T-helper 17 cell (primary cell): ENCODE data around the gene LSM6. TPM values are rescaled to one million over a fixed set of nuclear protein-coding genes. Genes with fewer than 3 reads are reported as not detected.
A peak's percentile ranks its signal among the peaks of the same experiment; 100 is the strongest.

ENCODE experiments used
- ATAC-seq: fragments of 150-1000 bp; cut with Tn5 transposase; 2 replicates; pipeline ENCODE4 v1.10.0; 2021; ENCODE audit warnings: mild to moderate bottlenecking, moderate library complexity
- DNase-seq, 3 donors: peaks; one replicate each; pipeline versions ENCODE4 v3.0.0 to v3.0.0-alpha.2; 2020 to 2021
- H3K9me3 ChIP-seq: one replicate; pipeline ENCODE4 v1.7.0; 2013; ENCODE audit warnings: low read length, mild to moderate bottlenecking; ENCODE audit not compliant: control insufficient read depth, poor library complexity, severe bottlenecking
- H3K27ac Mint-ChIP-seq: one replicate; pipeline ENCODE4 v1.8.0; 2022; ENCODE audit warnings: mild to moderate bottlenecking, moderate library complexity, mixed read lengths
- H3K27me3 Mint-ChIP-seq: one replicate; pipeline ENCODE4 v1.8.0; 2022; ENCODE audit warnings: mixed read lengths
- H3K36me3 Mint-ChIP-seq: one replicate; pipeline ENCODE4 v1.8.0; 2022; ENCODE audit warnings: low read depth, mixed read lengths
- H3K4me1 Mint-ChIP-seq: one replicate; pipeline ENCODE4 v1.8.0; 2022; ENCODE audit warnings: mild to moderate bottlenecking, mixed read lengths
- H3K4me3 Mint-ChIP-seq: one replicate; pipeline ENCODE4 v1.8.0; 2022; ENCODE audit warnings: mild to moderate bottlenecking, moderate library complexity, mixed read lengths
- total RNA-seq, 4 donors: library from RNA in 2 of 4; stranded (reverse) in 2 of 4; gene quantifications; one replicate each; pipeline ENCODE4 v1.2.3 and lab custom pipeline; 2022 to 2026

The LSM6 gene
- total RNA-seq = 10 to 100 TPM; 20.2 to 21.3 TPM
- total RNA-seq (lab: John Stamatoyannopoulos, UW) = 14.0 to 38.2 reads per million in 2 donors

DNA sequence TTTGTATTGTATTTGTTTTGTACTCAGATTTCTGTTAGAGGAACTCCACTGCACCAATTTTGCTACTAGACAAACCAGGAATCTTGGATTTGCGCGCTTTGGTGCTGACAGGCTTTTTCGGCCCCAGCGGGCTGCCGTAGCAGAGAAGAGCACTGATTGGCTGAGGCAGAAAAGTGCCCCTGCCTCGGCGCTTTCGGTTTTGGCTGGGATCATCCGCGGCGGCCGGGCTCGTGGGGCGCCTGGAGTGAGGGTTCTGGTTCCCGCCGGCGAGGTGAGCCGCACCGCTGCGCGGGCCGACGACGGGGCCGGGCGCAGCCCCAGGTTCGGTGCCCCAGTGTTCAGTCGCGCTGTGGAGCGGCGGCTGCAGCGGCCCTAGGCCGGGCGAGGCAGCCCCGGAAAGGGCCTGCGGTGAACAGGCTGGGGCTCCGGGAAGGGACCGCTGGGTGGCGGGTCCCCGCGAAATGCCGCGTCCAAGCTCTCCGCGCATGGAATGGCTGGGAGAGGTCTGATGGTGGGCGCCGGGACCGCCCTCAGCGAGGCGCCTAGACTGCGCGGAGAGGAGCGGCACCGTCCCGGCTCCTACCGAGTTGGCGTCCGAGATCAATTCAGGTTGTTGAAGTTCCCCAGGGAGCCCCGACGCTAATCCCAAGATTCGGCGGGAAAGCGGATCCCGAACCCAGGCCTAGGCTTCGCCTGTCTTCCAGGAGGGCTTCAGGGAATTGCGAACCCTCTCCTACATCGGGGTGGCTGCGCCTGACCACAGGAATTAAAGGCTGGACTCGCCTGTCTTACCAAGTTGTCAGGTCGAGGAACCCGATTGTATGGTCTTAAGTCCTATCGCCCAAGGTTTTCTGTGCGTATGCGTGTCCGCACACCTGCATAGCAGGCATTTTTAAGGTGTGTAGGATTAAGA, at the start of gene LSM6:
LSM6 (plus strand) TSS at position 178 of the 913 bp plus-strand sequence. CDS start 7,204 bp downstream, outside the sequence.
- Mint-ChIP-seq H3K27ac (peak within 1 kb of the TSS; percentile 91), H3K36me3 (no peaks in the 10 kb centered on the region), H3K27me3 (no peaks in the 10 kb centered on the region), H3K4me1 (peaks cover 34% of the 10 kb centered on the region), H3K4me3 (peak within 1 kb of the TSS; percentile 88)
- ATAC-seq = peak; percentile 92
- DNase-seq = peak; percentile 65 to 69 (median 67)
- H3K9me3 ChIP-seq = no peaks in the 10 kb centered on the region

DNA sequence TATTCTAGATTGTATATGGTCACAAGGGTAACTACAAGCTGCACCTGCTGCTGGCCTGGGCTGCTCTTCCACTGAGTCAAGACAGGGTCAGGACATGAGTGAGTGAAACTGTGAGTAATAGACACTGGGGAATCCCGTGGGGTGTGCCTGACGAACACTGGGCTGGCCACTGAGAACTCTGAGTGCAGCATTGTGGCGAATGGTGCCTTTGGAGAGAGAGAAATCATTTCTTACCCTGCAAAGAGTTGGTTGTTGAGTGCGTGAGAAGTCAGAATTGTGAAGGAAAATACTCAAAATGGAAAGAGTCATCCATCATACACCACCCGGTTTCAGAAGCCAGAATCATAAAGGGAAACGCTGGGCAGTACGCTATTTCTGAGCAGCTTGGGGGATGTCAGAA, 43.1 kb upstream of the LSM6 start:
- Mint-ChIP-seq H3K4me3 (no peak overlapping the region), H3K4me1 (no peaks in the 10 kb centered on the region), H3K27ac (no peak overlapping the region), H3K27me3 (peaks cover 50% of the 10 kb centered on the region), H3K36me3 (no peaks in the 10 kb centered on the region)
- H3K9me3 ChIP-seq = no peaks in the 10 kb centered on the region
- DNase-seq = no peak
- ATAC-seq = no peak

DNA sequence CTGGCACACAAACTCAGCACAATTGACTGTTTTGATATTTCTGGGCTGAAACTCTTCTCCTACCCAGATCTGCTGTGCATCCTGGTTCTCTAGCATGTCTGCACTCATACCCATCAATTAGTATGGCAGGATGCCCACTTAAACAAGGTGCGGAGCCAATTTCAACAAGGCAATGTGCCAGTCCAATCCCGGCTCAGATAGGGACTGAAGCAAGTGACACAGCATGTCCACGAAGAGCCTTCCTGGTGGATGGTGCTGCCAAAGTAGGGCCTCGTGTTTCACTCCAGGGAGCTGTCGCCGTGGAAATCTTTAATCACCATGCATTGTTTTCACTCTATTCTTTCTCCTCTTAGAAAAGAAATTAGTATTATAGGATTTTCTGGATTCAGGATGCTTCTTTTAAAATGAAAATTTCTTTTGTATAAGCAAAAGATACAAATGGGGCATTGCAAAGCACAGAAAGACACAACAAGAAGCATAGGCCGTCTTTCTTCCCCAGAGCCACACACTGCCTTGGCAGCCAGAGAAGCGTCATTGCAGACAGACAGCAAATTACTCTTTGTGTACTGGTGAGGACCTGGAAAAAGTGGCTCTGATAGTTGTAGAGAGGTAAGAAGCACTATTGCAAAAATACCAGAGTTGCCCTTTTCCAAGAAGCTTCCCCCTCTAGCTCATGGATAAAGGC, 40.6 kb upstream of the LSM6 start:
- Mint-ChIP-seq H3K27ac (no peak overlapping the region), H3K27me3 (peaks cover 67% of the 10 kb centered on the region), H3K36me3 (peaks cover 2% of the 10 kb centered on the region), H3K4me3 (no peak overlapping the region), H3K4me1 (peaks cover 2% of the 10 kb centered on the region)
- H3K9me3 ChIP-seq = no peaks in the 10 kb centered on the region
- DNase-seq (no peak), ATAC-seq (no peak)

DNA sequence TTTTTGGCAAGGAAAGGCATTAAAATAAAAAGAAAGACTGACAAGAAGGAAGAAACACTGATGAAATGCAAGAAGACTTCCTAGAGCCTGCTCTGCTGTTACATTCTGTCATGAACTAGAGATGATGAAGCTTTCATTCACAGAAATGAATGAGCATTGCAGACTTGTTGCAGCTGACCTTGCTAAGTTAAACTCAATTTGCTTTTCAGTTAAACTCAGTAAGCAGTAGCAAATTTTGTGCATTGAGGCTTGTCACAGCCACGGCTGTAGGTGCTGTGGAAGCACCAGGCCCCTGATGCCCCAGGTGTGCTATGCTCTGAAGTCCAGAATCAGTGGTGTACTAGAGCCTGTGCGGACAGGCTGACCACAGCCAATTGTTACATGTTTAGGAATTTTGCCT, 39.6 kb upstream of the LSM6 start:
- no peak for ATAC-seq
- Mint-ChIP-seq H3K27me3 (peaks cover 58% of the 10 kb centered on the region), H3K27ac (no peak overlapping the region), H3K4me3 (no peak overlapping the region), H3K4me1 (peaks cover 2% of the 10 kb centered on the region), H3K36me3 (peaks cover 2% of the 10 kb centered on the region)
- DNase-seq = no peak
- H3K9me3 ChIP-seq = no peaks in the 10 kb centered on the region

DNA sequence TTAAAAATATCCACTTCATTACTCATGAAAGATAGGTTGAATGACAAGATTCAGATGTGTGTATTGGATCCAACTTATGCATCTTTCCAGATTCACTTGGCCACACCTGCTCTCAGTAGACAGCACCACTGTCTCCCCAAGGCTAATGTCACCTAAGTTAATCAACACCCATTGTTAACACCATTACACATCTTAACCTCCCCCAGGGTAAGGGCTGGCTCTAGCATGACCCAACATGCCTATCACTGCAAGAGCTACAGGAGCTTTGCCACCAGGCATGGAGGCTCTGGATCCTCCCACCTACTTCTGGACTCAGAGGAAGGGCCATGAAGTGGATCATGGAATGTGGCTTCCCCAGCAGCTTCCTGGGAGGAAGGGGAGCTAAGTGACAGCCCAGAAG, 32.8 kb upstream of the LSM6 start:
- Mint-ChIP-seq H3K27ac (no peak overlapping the region), H3K27me3 (peaks cover 24% of the 10 kb centered on the region), H3K4me3 (no peak overlapping the region), H3K4me1 (peaks cover 2% of the 10 kb centered on the region), H3K36me3 (peaks cover 2% of the 10 kb centered on the region)
- no peaks in the 10 kb centered on the region for H3K9me3 ChIP-seq
- ATAC-seq = no peak
- no peak for DNase-seq

DNA sequence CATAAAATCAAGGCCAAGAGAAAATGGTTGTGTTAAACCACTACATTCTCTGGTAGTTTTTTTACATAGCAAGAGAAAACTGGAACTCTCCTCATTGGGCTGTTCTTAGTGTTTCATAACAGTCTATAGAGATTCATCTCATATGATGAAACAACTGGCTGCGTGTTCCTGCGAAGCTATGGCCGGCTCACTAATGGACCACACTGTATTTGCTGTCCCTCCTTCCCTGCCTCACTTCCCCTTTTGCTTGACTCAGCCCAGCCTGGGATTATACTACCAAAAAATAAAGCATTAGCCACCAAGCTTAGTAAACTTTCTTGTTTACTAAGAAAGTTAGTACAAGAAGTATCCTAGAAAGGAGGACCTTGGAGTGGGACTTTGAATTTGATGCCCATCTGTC, 31.6 kb upstream of the LSM6 start:
- ATAC-seq = peak; percentile 20
- DNase-seq = no peak
- H3K27ac Mint-ChIP-seq = no peak overlapping the region
- no peak overlapping the region for H3K4me3 Mint-ChIP-seq
- peaks cover 2% of the 10 kb centered on the region for H3K36me3 Mint-ChIP-seq
- H3K4me1 Mint-ChIP-seq = peaks cover 2% of the 10 kb centered on the region
- no peaks in the 10 kb centered on the region for H3K9me3 ChIP-seq
- peaks cover 15% of the 10 kb centered on the region for H3K27me3 Mint-ChIP-seq

DNA sequence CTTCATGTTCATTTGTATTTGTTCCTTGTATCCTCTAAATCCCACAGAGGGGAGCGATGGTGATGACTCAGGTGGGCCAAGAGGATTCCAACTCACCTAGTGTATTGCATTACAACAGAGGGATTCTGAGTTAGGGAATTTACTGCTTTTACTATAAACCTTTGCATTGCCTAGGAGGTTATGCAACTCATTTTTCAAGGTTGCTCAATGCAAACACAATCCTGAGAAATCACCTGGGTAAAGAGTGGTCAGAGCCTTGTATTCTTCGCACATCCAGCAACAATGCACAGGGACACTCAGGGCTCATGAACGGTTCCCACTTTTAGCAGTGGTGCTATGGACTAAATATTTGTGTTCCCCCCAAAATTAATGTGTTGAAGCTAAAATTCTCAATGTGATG, 28.6 kb upstream of the LSM6 start:
- no peaks in the 10 kb centered on the region for H3K9me3 ChIP-seq
- Mint-ChIP-seq H3K4me3 (no peak overlapping the region), H3K36me3 (no peaks in the 10 kb centered on the region), H3K27ac (no peak overlapping the region), H3K4me1 (no peaks in the 10 kb centered on the region), H3K27me3 (peaks cover 7% of the 10 kb centered on the region)
- ATAC-seq = no peak
- DNase-seq = no peak

DNA sequence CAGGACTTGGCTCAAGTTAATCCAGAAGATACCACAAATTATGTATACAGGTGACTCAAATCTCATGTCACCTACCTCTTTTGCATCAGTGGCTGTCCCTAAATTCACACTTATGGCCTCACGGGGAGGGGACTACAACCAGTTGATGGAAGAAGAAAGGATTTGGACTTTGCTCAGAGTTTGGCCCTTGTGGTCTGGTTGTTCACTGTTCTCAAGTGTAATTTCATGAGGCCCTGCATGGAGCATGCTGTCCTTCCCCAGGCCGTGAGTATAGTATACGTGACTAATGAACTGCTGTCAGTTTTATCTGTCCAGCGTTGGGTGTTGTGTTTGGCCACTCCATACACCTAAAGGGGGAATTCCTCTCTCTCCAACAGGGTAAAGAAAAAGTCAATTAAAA, 27.5 kb upstream of the LSM6 start:
- no peaks in the 10 kb centered on the region for H3K36me3 Mint-ChIP-seq
- H3K4me1 Mint-ChIP-seq = no peaks in the 10 kb centered on the region
- H3K27ac Mint-ChIP-seq = no peak overlapping the region
- H3K4me3 Mint-ChIP-seq = no peak overlapping the region
- DNase-seq = no peak
- peaks cover 6% of the 10 kb centered on the region for H3K27me3 Mint-ChIP-seq
- H3K9me3 ChIP-seq = no peaks in the 10 kb centered on the region
- ATAC-seq = no peak

DNA sequence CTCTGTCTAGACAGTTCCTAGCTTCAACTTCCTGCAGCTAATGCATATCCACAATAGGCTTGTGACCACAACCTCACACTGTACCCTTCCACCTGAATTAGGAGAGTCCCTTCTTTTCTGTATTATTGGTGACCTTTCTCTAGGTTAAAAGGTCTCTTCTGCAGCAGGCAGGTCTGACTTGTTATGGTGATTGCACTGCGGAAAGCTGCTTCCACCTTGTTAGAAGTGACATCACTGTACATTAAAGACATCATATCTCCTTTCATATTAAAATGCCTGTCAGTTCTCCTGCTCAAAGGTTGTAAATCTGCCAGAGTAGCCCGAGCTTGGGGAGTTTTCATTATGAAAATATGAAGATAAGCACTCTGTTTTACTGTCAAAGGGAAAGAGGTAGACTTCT, 21.5 kb upstream of the LSM6 start:
- Mint-ChIP-seq H3K4me1 (no peaks in the 10 kb centered on the region), H3K4me3 (no peak overlapping the region), H3K27me3 (peaks cover 24% of the 10 kb centered on the region), H3K27ac (no peak overlapping the region), H3K36me3 (peaks cover 2% of the 10 kb centered on the region)
- ATAC-seq (no peak), DNase-seq (no peak)
- no peaks in the 10 kb centered on the region for H3K9me3 ChIP-seq

DNA sequence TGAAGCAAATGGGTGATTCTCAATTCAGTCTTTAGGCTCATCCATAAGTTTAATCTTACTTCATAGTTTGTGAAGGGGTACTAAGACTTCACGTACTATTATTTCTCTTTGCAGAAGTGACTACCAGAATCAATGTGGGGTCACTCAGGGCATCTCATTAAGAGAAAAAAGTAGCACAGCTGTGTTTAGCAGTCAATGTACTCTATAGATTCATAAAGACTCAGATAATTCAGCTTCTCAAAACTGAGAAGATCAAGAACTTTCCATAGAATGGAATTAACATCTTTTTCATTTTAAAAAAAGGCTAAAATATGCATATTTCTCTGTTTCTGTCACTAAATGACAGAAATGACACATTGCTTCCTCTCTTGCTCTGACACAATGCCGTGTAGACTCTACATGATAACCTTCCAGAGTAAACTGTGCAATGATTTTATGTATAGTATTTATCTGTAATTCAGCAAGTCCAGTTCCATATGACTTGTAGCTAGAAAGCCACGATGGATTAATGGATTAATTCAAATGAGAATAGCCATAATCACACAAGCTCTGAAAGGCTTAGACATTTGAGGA, 20.3 kb upstream of the LSM6 start:
- no peak for ATAC-seq
- no peak overlapping the region for H3K27ac Mint-ChIP-seq

DNA sequence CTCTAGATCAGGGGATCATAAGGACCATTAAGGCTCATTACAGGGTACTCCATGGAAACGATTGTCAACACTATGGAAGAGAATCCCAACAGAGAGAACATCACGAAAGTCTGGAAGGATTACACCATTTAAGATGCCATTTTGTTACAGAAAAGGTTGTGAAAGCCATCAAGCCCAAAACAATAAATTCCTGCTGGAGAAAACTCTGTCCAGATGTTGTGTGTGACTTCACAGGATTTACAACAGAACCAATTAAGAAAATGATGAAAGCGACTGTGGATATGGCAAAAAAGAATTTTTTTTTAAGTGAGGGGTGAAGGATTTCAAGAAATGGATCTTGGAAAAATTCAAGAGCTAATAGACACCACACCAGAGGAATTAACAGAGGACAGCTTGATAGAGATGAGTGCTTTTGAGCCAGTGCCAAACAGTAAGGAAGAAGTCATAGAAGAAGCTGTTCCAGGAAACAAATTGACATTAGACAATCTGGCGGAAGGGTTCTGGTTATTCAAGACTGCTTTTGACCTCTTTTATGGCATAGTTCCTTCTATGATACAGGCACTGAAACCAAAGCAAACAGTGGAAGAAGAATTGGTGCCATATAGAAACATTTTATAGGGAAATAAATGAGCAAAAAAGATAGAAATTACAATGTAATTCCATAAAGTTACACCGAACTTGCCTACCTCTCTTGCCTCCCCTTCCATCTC, 17.3 kb upstream of the LSM6 start:
- H3K9me3 ChIP-seq = peaks cover 3% of the 10 kb centered on the region
- ATAC-seq (no peak), DNase-seq (no peak)
- Mint-ChIP-seq H3K36me3 (peaks cover 2% of the 10 kb centered on the region), H3K4me1 (peaks cover 8% of the 10 kb centered on the region), H3K27ac (no peak overlapping the region), H3K4me3 (no peak overlapping the region), H3K27me3 (peaks cover 24% of the 10 kb centered on the region)

More for the DNA sequence above, 20.3 kb upstream of the LSM6 start:
- H3K36me3 Mint-ChIP-seq = peaks cover 2% of the 10 kb centered on the region
- H3K9me3 ChIP-seq = no peaks in the 10 kb centered on the region
- no peak overlapping the region for H3K4me3 Mint-ChIP-seq
- peaks cover 24% of the 10 kb centered on the region for H3K27me3 Mint-ChIP-seq
- DNase-seq = no peak
- H3K4me1 Mint-ChIP-seq = peaks cover 8% of the 10 kb centered on the region

DNA sequence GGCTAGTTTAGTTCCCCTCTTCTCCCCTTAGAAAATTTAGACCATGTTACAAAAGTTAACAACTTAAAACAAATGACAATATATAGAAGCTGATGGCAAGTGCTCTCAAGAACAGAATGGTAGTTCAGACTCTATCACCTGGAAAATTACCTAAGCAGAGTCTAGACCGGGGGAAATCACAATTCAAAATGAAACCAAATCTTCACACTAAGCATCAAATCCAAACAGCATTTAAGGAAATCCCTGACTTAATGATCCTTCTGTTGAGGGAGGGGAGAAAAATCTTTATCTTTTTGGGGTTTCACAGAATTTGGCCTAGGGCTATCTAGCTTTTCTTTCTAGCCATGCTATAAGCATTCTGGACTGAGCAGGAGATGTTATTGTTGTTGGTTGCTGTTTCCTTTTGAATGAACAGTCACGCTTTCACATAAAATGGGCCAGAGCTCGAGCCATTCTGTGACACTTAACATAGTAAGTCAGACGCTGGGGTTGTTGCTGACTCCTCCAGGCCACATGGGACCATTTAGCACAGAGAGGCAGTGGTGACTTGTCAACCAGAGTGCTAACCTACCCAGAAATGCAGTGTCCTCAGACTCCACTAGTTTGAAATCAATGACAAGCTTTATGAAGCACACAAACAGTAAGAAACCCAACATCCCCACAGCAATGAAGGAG, 16.0 kb upstream of the LSM6 start:
- peak; percentile 40 for ATAC-seq
- H3K4me3 Mint-ChIP-seq = no peak overlapping the region

More for the DNA sequence above, 16.0 kb upstream of the LSM6 start:
- DNase-seq = no peak
- peak overlapping the region; percentile 53 for H3K27ac Mint-ChIP-seq
- H3K27me3 Mint-ChIP-seq = peaks cover 16% of the 10 kb centered on the region
- peaks cover 2% of the 10 kb centered on the region for H3K36me3 Mint-ChIP-seq
- H3K9me3 ChIP-seq = peaks cover 3% of the 10 kb centered on the region
- H3K4me1 Mint-ChIP-seq = peaks cover 8% of the 10 kb centered on the region
